Occipital lobe (tissue), 2 donors: ENCODE measurements around the gene RAD50. TPM values are rescaled to one million over a fixed set of nuclear protein-coding genes. Genes with fewer than 3 reads are reported as not detected.
"Not testable (repeated sequence)": the region's sequence is repeated elsewhere in the genome, so short reads cannot be mapped to it uniquely, and the experiment has no call there.

Experiments
- DNase-seq: peaks from one replicate; lab custom pipeline; 2025; lab: John Stamatoyannopoulos, UW
- total RNA-seq: library from RNA; depleted of rRNA; stranded (reverse); fragments of >200 nt; gene quantifications from one replicate; pipeline ENCODE4 v1.2.3, GENCODE V29; 2014

RAD50 gene
- total RNA-seq, 1 donor from 2014 or later = 39.3 TPM

DNA sequence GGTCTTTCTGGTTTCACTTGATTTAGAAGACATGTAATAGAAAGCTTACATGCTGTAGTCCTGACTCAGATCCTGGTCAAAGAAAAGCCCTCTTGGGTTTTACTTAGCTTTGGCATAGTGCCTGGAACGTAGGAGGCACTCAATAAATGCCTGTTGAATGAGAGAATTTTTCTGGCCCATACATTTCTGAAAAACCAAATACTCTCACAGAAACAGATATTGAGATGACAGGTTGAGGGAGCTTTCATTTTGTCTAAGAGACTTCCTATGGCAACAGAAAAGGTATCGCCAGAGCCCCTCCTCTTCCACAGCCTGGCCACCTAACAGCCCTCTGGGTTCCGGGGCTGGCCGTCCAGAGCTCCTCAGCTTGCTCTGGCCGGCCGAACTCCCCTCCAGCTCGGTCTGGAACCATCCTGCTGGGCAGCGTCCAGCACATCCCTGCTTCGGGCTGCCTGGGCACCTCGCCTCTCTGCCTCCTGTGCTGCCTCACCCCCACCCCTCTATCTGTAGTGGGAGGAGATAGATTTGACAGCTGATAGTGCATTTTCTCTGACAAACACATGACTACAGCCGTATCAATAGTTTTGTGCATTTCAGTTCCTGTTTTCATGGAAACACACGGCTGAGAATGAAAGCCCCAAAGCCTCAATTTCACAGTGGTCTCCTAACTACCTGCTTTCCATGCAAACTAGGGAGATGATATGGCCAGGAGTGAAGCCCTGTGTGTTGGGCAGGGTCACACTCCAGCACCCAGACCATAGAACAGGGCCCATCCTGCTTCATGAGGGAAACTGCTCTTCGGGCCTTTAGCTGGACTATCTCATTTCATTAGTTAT is 118.1 kb downstream of the RAD50 start:
- DNase-seq = no peak

DNA sequence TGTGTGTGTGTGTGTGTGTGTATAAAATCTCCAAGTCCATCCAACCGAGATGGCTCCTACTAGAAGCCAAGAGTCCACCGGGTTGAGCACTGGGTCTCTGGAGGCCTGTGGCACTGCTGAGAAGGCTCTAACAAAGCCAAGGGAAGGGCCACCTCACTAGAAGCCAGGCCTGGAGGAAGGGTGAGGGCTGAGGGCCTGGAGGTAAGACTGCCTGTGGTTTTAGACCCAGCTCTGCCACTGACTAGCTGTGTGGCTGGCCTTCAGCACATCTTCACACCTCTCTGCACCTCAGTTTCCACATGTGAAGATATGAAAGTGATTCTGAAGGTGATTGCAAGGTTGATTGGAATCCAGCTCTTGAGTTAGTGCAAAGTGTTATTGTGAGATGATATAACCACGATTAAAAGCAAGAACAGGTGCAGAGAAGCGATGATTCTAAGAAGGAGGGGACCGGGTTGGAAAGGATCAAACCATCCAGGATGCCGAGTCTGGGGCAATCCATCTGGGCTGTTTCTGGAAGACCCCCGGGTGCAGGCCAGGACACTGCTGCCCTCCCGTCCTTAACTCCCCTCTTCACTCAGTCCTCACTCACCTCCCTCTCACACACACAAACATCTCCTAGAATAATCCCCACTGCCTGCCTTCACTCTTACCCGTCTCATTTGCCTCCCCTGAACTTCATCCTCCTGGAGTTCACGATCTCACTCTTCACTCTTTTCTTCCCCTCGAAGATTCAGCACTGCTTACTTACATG is 119.3 kb downstream of the RAD50 start:
- no peak for DNase-seq

DNA sequence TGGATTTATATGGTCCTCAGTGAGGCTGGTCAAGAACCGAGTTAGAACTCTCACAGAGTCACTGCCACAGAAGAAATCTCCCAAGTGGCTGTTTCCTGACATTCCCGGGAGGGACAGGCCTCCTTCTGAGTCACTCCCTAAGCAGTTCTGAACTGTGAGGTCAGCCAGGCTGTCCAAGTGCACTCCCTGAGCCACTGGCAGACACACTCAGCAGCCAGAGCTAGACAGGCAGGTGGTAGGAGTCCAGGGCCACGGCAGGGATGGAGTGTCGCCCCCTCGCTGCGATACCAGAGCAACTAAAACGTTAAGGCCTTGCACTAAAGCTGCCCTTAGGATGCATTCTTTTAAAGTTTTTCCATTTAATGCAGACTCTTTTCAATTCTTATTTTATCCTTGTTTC is 120.4 kb downstream of the RAD50 start:
- no peak for DNase-seq

DNA sequence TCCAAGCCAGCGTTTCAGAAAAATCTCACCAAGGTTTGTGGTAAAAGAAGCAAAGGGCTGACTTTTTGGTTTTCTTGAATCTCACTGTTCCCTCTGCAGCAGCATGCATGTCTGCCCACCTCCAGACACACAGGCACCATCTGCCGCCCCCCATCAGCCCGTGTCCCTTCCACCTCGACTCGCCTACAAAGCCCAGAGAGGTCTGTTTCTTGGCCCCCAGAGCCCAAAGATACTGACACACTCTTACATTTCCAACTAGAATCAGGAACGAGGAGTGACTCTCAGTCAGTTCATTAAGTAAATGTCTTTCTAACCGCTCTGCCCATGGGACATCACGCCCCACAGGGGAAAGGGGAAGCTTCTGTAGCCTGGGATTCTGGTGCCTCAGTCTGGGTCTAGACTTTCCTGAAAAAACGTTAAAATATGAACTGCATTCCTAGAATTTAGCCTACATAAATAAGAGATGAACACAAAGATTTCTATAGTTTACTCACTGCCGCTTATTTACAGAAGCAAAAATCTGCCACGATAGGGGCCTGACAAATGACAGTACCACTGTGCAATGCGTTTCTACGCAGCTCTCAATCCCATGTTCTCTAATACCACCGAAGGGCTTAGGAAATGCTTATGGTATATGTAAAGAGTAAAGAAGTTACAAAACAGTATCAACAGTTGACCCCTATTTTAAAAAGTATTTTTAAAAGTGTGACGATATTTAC is 121.1 kb downstream of the RAD50 start:
- no peak for DNase-seq

DNA sequence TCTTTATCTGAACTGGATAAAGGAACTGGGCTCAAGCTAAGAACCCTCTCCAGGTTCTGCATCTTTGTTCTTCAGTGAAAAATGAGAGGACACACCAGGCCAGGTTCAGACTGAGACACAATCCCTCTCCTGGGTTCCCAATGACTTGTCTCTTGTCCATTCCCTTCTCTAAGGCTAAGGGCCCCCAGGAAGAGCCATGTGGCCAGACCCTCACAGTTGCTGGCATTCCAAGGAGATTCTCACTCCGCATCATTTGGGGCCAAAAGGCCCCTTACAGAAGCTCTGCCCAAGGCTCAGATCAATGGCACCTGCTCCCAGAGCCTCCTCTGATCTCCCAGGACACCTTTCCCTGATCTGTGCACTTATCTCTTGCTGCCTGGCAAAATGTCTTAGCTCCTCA is 122.0 kb downstream of the RAD50 start:
- DNase-seq = no peak

DNA sequence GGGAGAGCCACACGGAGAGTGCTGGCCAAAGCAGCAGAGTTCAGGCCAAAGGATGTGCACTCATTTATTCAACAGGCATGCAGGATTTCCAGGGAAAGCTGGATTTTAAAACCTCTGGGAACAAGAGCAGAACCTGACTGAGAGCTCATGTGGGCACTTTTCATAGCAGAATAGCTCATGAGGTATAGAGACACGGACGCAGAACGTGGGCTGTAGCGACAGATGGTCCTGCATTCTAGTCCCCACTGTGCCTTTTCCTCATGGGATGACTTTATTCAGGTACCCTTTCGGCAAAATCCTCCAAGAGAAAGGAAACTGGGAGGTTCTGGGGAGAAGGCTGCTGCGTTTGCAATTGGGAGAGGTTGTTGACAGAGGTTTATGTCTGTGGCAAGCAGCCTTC is 122.4 kb downstream of the RAD50 start:
- no peak for DNase-seq

DNA sequence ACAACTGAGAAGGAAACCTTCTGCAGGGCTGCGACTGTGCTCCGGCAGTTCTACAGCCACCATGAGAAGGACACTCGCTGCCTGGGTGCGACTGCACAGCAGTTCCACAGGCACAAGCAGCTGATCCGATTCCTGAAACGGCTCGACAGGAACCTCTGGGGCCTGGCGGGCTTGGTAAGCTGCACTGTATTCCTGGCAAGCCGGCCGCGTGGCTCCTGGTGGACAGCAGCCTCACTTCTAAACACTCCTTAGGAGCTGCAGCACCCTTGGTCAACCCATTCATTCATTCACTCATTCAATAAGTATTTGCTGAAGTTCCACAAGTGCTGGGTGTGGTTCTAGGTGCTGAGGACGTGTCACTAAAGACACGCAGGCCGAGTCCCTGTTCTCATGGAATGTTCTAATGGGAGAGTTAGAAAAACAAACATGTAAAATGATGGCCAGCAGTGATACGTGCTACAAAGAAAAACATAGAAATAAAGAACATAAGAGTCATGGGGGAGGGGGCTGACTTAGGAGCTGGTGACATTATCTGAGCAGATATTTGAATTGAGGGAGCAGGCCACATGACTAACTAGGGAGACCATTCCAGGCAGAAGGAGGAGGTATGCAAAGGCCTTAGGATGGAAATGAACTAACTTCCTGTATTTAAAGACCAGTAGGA is 123.1 kb downstream of the RAD50 start:
- no peak for DNase-seq

DNA sequence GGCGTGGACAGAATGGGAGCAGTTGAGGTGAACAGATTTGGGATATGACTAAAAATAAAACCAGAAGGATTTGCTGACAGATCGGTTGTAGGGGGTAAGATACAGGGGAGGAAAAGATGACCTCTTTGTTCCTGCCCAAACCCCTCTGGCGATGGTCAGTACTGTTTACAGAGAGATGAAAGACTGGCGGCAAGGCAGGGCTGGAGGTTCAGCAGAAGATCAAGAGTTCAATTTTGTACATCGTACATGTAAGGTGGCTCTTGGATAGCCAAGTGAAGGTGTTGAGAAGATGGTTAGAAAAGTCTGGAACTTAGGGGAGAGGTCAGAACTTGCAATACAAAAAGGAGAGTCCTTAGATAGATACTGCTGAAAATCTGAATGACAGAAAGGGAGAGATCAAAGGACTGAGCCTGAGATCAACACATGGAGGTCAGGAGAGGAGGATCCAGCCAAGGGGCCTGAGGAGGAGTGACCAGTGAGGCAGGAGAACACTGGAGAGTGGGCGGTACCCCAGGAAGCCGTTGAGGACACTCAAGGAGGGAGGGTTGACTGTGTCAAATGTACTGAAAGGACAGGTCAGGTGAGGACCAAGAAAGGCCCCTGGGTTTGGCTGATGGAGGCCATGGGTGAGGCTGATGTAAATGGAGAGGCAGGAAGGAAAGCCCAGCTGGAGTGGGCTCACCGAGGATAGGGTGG is 124.2 kb downstream of the RAD50 start:
- DNase-seq = no peak

DNA sequence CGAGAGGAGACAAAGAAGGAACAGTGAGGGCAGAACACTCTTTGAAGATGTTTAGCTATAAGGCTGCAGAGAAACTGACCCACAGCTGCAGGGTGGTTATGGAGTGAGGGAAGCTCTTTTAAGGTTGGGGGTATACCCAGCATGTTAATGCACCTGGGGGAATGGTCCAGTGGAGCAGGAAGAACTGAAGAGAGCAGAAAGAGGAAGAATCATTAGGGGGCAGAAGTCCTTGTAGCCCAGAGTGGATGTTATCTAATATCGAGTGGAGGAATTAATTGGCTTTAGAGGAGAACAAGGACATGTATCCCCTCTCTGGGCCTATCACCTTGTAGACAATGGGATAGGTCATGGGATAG is 124.7 kb downstream of the RAD50 start:
- no peak for DNase-seq

DNA sequence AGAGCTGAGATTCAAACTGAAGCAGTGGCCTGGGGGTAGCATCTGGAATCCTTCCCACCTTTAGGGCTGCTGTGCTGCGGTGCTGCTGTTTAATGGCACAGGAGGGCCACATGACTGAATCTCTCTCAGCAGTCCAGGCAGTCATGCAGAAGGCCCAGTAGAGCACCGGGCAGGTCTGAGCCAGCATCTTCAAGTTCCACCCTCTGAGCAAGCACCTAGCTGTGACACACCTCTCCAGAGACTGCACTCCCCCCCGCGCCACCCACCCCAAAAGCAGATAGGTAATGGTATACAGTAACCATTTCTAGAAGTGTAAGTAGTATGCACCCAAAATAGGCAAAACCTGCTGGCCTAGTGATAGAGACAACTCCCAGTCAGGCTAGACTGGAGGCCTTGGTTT is 125.2 kb downstream of the RAD50 start:
- no peak for DNase-seq

DNA sequence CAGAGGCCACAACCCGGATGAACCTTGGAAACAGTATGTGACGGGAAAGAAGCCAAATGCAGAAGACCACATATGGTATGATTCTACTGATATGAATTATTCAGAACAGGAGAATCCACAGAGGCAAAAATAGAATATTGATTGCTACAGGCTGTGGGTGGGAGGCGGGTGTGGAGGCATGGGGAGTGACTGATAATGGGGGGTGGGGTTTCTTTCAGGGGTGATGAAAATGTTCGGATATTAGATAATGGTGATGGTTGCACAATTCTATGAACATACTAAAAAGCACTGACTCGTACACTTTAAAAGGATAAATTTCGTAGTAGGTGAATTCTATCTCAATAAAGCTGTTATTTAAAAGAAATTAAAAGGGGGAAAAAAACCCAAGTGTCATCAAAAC is 127.7 kb downstream of the RAD50 start:
- DNase-seq = no peak

DNA sequence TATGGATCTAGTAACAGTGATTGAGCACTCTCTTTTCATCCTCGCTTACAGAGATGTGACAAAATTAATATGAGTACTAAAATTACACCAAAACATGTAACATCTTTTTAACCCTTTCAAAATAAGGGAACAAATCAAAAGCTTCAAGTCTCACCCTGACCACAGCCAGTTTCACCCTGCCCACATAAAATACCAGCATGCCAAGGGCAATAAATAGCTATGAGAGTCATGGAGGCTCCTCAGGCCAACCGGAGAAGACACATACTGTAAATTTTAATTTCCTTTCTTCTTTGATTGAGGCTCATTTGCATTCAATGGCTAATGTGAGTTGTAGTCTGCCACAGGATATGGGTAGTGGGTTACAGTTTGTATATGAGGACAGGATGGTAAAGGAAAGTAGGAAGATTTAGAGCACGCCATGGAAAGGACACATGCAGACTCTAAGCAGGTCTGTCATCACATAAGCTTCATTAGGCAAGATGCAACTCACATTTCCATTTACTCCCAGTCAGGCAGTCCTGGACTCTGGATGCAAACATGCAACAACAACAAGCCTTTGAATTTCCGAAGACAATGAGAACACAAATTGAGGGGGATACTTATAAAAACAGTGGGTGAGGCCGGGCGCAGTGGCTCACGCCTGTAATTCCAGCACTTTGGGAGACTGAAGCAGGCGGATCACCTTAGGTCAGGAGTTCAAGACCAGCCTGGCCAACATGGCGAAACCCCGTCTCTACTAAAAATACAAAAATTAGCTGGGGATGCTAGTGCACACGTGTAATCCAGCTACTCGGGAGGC is 128.3 kb downstream of the RAD50 start:
- DNase-seq = no peak

DNA sequence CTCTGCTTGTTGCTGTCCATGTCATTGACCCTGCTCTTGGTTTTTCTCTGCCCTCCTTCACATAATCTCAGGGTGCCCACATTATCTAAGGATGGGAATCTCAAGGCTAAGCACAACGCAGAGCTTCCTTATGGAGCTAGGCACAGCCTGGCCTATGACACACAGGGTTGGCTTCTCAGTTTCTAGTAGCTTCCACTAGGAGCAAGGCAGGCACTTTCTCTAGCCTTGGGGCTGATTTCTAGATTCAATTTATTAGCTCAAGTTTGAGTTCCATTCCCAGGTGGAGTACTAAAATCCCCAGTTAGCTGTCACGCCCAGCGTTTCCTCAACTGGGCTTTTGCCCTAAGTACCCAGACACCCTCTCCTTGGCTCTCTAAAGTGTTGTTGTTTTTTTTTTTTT is 129.4 kb downstream of the RAD50 start:
- DNase-seq = no peak

DNA sequence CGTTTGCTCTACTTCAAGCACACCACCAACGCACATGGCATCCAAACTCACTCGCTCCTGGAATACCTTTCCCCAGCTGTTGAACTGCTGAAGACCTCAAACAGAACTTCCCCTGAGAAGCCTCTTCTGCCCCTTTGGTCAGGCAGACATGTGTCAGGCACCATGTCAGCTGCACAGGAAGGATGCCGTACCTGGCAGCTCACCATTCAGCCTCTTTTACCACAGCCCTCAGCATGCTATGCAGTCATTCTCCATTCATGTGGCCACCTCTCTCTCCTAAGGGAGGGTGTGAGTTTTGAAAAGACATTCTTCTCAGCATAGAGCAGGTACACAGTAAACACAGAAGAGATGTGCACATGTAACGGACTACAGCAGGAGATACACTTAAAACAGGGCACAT is 131.2 kb downstream of the RAD50 start:
- DNase-seq = no peak

DNA sequence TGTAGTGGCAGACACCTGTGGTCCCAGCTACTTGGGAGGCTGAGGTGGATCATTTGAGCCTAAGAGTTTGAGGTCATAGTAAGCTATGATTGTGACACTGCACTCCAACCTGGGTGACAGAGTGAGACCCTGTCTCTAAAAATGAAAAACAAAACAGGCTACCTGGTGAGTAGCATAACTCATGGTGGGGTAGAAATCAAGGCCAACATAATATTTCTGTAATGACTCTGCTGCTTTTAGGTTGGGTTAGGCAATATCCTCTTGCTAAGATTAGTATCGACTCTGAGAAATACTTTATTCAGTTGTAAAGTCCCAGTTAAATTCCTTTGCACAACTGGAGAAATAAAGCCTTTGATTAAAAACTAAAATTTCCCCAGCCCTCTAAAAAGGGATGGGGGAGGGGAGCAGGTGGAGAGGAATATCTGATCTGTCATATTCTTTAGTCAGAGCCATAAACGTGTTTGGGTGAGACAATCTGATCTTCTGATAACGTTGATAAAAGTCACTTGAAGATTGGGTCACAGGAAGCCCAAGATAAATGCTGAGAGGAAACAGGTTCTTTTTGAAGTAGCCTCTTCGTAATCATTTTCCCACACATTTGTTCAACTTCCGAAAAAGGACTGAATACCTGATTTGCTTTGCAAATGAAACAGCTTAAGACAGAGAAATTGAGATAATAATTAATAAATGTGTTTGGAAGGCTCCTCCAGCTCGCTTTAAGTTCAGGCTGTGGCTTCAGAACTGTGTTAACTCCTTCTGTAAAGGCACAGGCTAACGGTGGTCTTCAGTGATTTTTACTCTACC is 132.0 kb downstream of the RAD50 start:
- no peak for DNase-seq

DNA sequence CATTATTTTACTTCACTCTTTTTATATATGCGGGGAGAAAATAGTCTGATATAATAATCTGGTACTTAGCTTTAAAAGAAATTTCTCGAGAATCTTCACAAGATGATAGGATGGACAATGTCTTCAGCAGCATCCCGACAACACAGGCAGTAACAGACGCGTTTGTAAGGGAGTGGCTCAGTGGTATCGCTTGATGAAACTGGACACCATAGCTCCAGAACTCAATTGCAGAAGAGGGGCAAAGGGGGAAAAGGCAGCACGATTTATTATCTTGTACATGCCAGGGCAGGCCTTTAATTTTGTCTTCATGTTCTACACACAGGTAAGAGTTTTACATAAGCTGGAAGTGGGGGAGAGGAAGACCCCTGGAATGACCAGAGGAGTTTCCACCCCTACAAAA is 132.7 kb downstream of the RAD50 start:
- no peak for DNase-seq

DNA sequence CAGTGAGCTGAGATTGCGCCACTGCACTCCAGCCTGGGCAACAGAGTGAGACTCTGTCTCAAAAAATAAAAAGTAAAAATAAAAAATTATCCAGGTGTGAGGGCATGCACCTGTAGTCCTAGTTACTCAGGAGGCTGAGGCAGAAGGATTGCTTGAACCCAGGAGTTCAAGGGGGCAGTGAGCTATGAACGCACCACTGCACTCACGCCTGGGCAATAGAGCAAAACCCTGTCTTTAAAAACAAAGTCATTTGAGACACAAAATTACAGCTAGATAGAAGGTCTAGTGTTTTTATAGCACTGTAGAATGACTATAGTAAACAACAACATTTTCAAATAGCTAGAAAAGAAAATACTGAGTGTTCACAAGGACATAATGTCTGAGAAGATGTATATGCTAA is 133.4 kb downstream of the RAD50 start:
- DNase-seq = no peak

DNA sequence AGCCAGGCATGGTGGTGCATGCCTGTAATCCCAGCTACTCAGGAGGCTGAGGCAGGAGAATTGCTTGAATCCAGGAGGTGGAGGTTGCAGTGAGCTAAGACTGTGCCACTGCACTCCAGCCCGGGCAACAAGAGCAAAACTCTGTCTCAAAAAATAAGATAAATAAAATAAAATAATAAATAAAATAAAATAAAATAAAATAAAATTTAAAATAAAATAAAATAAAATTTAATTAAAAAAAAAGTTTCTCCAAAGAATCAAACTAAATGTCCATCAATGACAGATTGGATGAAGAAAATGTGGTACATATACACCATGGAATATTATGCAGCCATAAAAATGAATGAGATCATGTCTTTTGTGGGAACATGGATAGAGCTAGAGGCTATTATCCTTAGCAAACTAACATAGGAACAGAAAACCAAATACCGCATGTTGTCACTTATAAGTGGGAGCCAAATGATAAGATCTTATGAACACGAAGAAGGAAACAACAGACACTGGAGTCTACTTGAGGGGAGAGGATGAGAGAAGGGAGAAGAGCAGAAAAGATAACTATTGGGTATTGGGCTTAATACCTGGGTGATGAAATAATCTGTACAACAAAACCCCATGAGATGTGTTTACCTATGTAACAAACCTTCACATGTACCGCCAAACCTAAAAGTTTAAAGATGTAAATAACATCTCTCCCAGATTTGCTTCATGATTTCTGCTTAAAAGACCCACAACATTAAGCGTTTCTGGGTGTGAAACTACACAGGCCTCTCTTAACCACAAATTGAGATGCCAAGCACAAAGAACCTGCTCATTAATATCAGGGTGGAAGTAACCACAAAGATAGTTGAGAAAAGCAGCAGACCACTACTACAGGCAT is 135.2 kb downstream of the RAD50 start:
- not testable (repeated sequence) for DNase-seq

DNA sequence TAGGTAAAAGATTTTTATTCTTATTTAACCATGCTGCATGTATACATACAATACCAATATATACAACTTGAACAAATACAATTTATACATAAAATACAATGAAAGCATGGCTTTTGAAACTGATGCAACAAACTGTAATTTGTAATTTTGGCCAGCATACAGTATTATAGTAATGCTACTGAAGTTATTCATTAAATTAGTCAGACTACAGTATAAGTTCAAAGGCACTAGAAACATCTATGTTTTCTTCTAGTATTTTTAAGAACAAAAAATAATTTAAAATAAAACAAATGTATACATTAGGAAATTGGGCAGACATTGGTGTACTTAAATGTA is 135.8 kb downstream of the RAD50 start:
- DNase-seq = no peak
